Fibroblast of lung (primary cell): Measurements from ENCODE around the gene ABCC11. TPM values are rescaled to one million over a fixed set of nuclear protein-coding genes. Genes with fewer than 3 reads are reported as not detected.
"Not testable (repeated sequence)": the region's sequence is repeated elsewhere in the genome, so short reads cannot be mapped to it uniquely, and the experiment has no call there.

Experiments used
- DNase-seq, 2 donors: peaks; one replicate each; pipeline versions ENCODE4 v3.0.0 to v3.0.0-alpha.2; 2010; ENCODE audit warnings: low read depth in 2 of 2
- H2AFZ ChIP-seq: 2 replicates; pipeline ENCODE4 v1.5.1; 2012; ENCODE audit warnings: low read length, control low read depth, inconsistent platforms
- H3K27ac ChIP-seq: 2 replicates; pipeline ENCODE4 v1.5.1; 2011; ENCODE audit warnings: low read length, control low read depth; ENCODE audit not compliant: insufficient read depth
- H3K27me3 ChIP-seq: 2 replicates; pipeline ENCODE4 v1.5.1; 2011; ENCODE audit warnings: mild to moderate bottlenecking, low read length; ENCODE audit not compliant: control insufficient read depth, insufficient read depth
- H3K36me3 ChIP-seq: 2 replicates; pipeline ENCODE4 v1.5.1; 2011; ENCODE audit warnings: low read length; ENCODE audit not compliant: control insufficient read depth, insufficient read depth
- H3K4me1 ChIP-seq: 2 replicates; pipeline ENCODE4 v1.5.1; 2011; ENCODE audit warnings: low read length; ENCODE audit not compliant: control insufficient read depth, insufficient read depth; ENCODE audit errors: extremely low read depth
- H3K4me2 ChIP-seq: 2 replicates; pipeline ENCODE4 v1.5.1; 2011; ENCODE audit warnings: low read length, control low read depth; ENCODE audit not compliant: insufficient read depth; ENCODE audit errors: extremely low read depth
- H3K4me3 ChIP-seq, 4 experiments: fragments of 200-600 bp in 1 of 4; sonication (generic) in 1 of 4; replicated peaks in 1 of 4; 2 replicates each; pipeline ENCODE4 v1.5.1; 2011 to 2016; ENCODE audit warnings: low read length in 4 of 4, low read depth in 3 of 4, mild to moderate bottlenecking in 3 of 4, control low read depth in 2 of 4, inconsistent platforms in 1 of 4, mixed read lengths in 1 of 4; ENCODE audit not compliant: insufficient read depth in 1 of 4; ENCODE audit errors: control extremely low read depth in 1 of 4
- H3K79me2 ChIP-seq: 2 replicates; pipeline ENCODE4 v1.5.1; 2012; ENCODE audit warnings: mild to moderate bottlenecking, low read length, inconsistent platforms; ENCODE audit not compliant: control insufficient read depth, insufficient read depth
- H3K9ac ChIP-seq: 2 replicates; pipeline ENCODE4 v1.5.1; 2011; ENCODE audit warnings: mild to moderate bottlenecking, low read length, control low read depth; ENCODE audit not compliant: insufficient read depth
- H3K9me3 ChIP-seq: 2 replicates; pipeline ENCODE4 v1.5.1; 2012; ENCODE audit warnings: low read depth, low read length; ENCODE audit not compliant: control insufficient read depth, insufficient read depth
- H4K20me1 ChIP-seq: 2 replicates; pipeline ENCODE4 v1.5.1; 2011; ENCODE audit warnings: low read length; ENCODE audit not compliant: control insufficient read depth, insufficient read depth; ENCODE audit errors: extremely low read depth
- EZH2 ChIP-seq: IDR thresholded peaks from 2 replicates; pipeline ENCODE4 v1.5.1; 2012; ENCODE audit warnings: low read length, control low read depth, mild to moderate bottlenecking; ENCODE audit errors: missing control alignments
- polyA plus RNA-seq, 2 donors: library from polyadenylated mRNA; depleted of rRNA in 1 of 2; stranded (reverse) in 1 of 2; unstranded in 1 of 2; fragments of >200 nt; gene quantifications; 2 replicates each; pipeline ENCODE4 v1.2.1, GENCODE V29; 2011 to 2012; ENCODE audit warnings: missing spikeins in 1 of 2
- total RNA-seq: library from RNA; depleted of rRNA; stranded (reverse); fragments of >200 nt; gene quantifications from 2 replicates; pipeline ENCODE4 v1.2.1, GENCODE V29; 2014
- TF ChIP-seq, protein P1 (sequence below), 2 donors: IDR thresholded peaks in 1 of 2; conservative IDR thresholded peaks in 1 of 2; 1 replicate in 1 of 2; 2 replicates in 1 of 2; pipeline ENCODE4 v1.5.1; 2011 to 2012; ENCODE audit warnings: low read length in 2 of 2, control low read depth in 1 of 2, inconsistent platforms in 1 of 2, low read depth in 1 of 2, mild to moderate bottlenecking in 1 of 2

Gene ABCC11
- total and polyA plus RNA-seq, 2 donors (not counting 1 experiment from before 2014, with no cell fraction given) = 0.17 to 0.20 TPM

DNA sequence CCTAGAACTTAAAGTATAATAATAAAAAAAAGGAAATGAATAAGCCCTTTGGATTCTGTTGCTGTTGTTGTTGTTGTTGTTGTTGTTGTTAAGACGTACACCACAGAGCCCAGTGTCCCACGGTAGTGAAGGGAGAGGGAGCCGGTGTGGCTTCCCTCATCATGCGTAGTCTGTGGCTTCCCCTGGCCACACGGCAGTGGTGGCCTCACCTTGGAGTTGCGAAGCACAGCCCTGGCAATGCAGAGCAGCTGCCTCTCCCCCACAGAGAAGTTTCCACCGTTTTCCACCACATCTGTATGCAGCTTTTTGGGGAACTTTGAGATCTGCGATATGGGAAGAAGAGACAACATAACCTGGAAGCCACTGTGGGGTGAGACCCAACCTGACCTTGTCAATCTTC is 77.4 kb downstream of the ABCC11 start:
- Histone ChIP-seq H3K36me3 (no peaks in the 10 kb centered on the region), H3K4me1 (no peaks in the 10 kb centered on the region), H3K4me3 (no peak overlapping the region), H3K9me3 (no peaks in the 10 kb centered on the region), H3K4me2 (no peak overlapping the region), H3K79me2 (no peaks in the 10 kb centered on the region), H3K9ac (no peak overlapping the region), H4K20me1 (no peaks in the 10 kb centered on the region), H3K27ac (no peak overlapping the region), H2AFZ (no peak overlapping the region), H3K27me3 (no peaks in the 10 kb centered on the region)
- no peak for DNase-seq
- TF ChIP-seq, protein P1, sequence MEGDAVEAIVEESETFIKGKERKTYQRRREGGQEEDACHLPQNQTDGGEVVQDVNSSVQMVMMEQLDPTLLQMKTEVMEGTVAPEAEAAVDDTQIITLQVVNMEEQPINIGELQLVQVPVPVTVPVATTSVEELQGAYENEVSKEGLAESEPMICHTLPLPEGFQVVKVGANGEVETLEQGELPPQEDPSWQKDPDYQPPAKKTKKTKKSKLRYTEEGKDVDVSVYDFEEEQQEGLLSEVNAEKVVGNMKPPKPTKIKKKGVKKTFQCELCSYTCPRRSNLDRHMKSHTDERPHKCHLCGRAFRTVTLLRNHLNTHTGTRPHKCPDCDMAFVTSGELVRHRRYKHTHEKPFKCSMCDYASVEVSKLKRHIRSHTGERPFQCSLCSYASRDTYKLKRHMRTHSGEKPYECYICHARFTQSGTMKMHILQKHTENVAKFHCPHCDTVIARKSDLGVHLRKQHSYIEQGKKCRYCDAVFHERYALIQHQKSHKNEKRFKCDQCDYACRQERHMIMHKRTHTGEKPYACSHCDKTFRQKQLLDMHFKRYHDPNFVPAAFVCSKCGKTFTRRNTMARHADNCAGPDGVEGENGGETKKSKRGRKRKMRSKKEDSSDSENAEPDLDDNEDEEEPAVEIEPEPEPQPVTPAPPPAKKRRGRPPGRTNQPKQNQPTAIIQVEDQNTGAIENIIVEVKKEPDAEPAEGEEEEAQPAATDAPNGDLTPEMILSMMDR (conservative IDR thresholded peaks at IDR 0.05 in 1 of 2, IDR thresholded peaks at IDR 0.05 in 1 of 2; ENCODE audit: low read depth in 1 of 2, low read length in 2 of 2) = no peak
- no peak for TF ChIP-seq EZH2

DNA sequence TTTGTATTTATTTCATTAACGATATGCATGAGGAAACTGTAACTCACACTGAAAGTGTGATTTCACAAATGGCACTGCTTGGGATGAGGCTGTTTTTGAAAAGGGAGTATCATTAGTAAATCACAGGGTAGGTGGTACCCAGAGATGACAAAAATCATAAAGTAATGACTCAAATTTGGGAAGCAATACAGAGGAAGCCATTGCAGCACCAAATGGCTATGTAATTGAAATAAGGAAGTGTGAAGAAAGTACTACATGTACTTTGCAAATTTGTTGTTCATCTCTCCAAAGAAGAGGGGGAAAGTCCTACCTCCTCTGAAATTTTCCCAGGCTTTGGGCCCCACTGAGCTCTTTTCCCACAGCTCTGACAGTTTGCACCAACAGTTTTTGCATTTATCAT is 79.3 kb downstream of the ABCC11 start:
- no peak overlapping the region for H3K9ac ChIP-seq
- H3K36me3 ChIP-seq = no peaks in the 10 kb centered on the region
- DNase-seq = no peak
- TF ChIP-seq, protein P1 (conservative IDR thresholded peaks at IDR 0.05 in 1 of 2, IDR thresholded peaks at IDR 0.05 in 1 of 2; ENCODE audit: low read depth in 1 of 2, low read length in 2 of 2) = no peak
- no peak for TF ChIP-seq EZH2
- no peak overlapping the region for H3K4me2 ChIP-seq
- no peaks in the 10 kb centered on the region for H4K20me1 ChIP-seq
- H2AFZ ChIP-seq = no peak overlapping the region
- no peak overlapping the region for H3K4me3 ChIP-seq
- no peak overlapping the region for H3K27ac ChIP-seq
- H3K9me3 ChIP-seq = no peaks in the 10 kb centered on the region
- H3K27me3 ChIP-seq = no peaks in the 10 kb centered on the region
- H3K4me1 ChIP-seq = no peaks in the 10 kb centered on the region
- no peaks in the 10 kb centered on the region for H3K79me2 ChIP-seq

DNA sequence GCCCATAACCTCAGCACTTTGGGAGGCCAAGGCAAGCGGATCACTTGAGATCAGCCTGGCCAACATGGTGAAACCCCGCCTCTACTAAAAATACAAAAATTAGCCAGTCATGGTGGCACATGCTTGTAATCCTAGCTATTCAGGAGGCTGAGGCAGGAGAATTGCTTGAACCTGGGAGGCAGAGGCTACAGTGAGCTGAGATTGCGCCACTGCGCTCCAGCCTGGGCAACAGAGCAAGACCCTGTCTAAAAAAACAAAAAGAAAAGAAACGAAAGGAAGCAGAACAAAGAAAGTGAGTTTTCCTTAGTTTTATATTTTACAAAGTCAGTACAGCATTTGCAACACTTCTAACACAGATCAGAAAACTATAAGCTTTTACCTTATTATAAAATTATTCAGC is 80.7 kb downstream of the ABCC11 start:
- not testable (repeated sequence) for H3K4me2 ChIP-seq, H3K27me3 ChIP-seq, H4K20me1 ChIP-seq, H3K27ac ChIP-seq, H3K4me3 ChIP-seq, H3K9ac ChIP-seq, H3K36me3 ChIP-seq, DNase-seq, H3K79me2 ChIP-seq, H3K4me1 ChIP-seq, H2AFZ ChIP-seq, H3K9me3 ChIP-seq
